B cell (primary cell): ENCODE results near the gene THSD4. TPM values are rescaled to one million over a fixed set of nuclear protein-coding genes. Genes with fewer than 3 reads are reported as not detected.

Experiments used
- ATAC-seq: fragments of 200-7000 bp; cut with Tn5 transposase; one replicate; pipeline ENCODE4 v1.10.0; 2021; ENCODE audit warnings: low read depth, mild to moderate bottlenecking, moderate number of reproducible peaks, moderate library complexity
- CTCF ChIA-PET: fragments of 350-600 bp; sonication (Branson Sonifier 250); formaldehyde crosslinking; loops from one replicate; lab custom pipeline; 2021; ENCODE audit warnings: antibody characterized with exemption, inconsistent platforms; lab: Charles Lee
- POLR2A ChIA-PET: fragments of 350-600 bp; sonication (Branson Sonifier 250); formaldehyde crosslinking; loops from one replicate; lab custom pipeline; 2021; ENCODE audit warnings: antibody characterized with exemption; lab: Charles Lee
- DNase-seq: peaks from one replicate; pipeline ENCODE4 v3.0.0; 2013
- H2AFZ ChIP-seq: 2 replicates; pipeline ENCODE4 v1.6.1; 2012; ENCODE audit warnings: mild to moderate bottlenecking, low read depth, low read length; ENCODE audit not compliant: insufficient read depth, poor library complexity, severe bottlenecking
- H3K27ac ChIP-seq, 2 donors: 1 replicate in 1 of 2; 2 replicates in 1 of 2; pipeline ENCODE4 v1.5.1; 2012 to 2013; ENCODE audit warnings: low read length in 2 of 2, mild to moderate bottlenecking in 2 of 2, moderate library complexity in 1 of 2
- H3K27me3 ChIP-seq, 4 experiments: fragments of 200-600 bp in 1 of 4; sonication (generic) in 1 of 4; replicated peaks in 1 of 4; 1 replicate in 2 of 4; 2 replicates in 2 of 4; pipeline versions ENCODE4 v1.6.1 to v1.7.0; 2013 to 2016; ENCODE audit warnings: low read length in 3 of 4, mild to moderate bottlenecking in 2 of 4, mixed read lengths in 1 of 4, moderate library complexity in 1 of 4; ENCODE audit not compliant: insufficient read depth in 4 of 4, control insufficient read depth in 3 of 4; ENCODE audit errors: control extremely low read depth in 1 of 4
- H3K36me3 ChIP-seq, 2 experiments: replicated peaks in 1 of 2; 1 replicate in 1 of 2; 2 replicates in 1 of 2; pipeline versions ENCODE4 v1.6.1 to v1.7.1; 2013; ENCODE audit warnings: low read length in 1 of 2; ENCODE audit not compliant: insufficient read depth in 2 of 2, control insufficient read depth in 1 of 2; ENCODE audit errors: control extremely low read depth in 1 of 2, extremely low read depth in 1 of 2
- H3K4me1 ChIP-seq, 2 donors: fragments of 200-600 bp in 1 of 2; sonication (generic) in 1 of 2; 1 replicate in 1 of 2; 2 replicates in 1 of 2; pipeline versions ENCODE4 v1.5.1 to v1.6.1; 2013 to 2017; ENCODE audit warnings: low read length in 2 of 2; ENCODE audit not compliant: control insufficient read depth in 2 of 2, insufficient read depth in 2 of 2
- H3K4me2 ChIP-seq: replicated peaks from 2 replicates; pipeline ENCODE3; 2012; ENCODE audit warnings: mild to moderate bottlenecking, low read depth, low read length; ENCODE audit not compliant: poor library complexity, severe bottlenecking
- H3K4me3 ChIP-seq, 5 experiments: fragments of 200-600 bp in 1 of 5; sonication (generic) in 1 of 5; 1 replicate in 3 of 5; 2 replicates in 2 of 5; pipeline versions ENCODE4 v1.5.1 to v1.7.0; 2011 to 2016; ENCODE audit warnings: low read length in 4 of 5, mild to moderate bottlenecking in 4 of 5, low read depth in 2 of 5, control low read depth in 1 of 5, moderate library complexity in 1 of 5; ENCODE audit not compliant: insufficient read depth in 1 of 5; ENCODE audit errors: control extremely low read depth in 1 of 5, extremely low read depth in 1 of 5
- H3K79me2 ChIP-seq: fragments of 200-600 bp; sonication (generic); one replicate; pipeline ENCODE4 v1.6.0; 2016; ENCODE audit warnings: low read length; ENCODE audit not compliant: control insufficient read depth, insufficient read depth
- H3K9ac ChIP-seq: fragments of 200-600 bp; sonication (generic); 2 replicates; pipeline ENCODE4 v1.6.1; 2017; ENCODE audit warnings: mild to moderate bottlenecking, low read length, moderate library complexity
- H3K9me3 ChIP-seq, 3 donors: one replicate each; pipeline versions ENCODE4 v1.6.1 to v1.7.1; 2013; ENCODE audit warnings: low read length in 2 of 3; ENCODE audit not compliant: control insufficient read depth in 2 of 3, insufficient read depth in 1 of 3; ENCODE audit errors: control extremely low read depth in 1 of 3
- H4K20me1 ChIP-seq: 2 replicates; pipeline ENCODE4 v1.6.0; 2012; ENCODE audit warnings: mild to moderate bottlenecking, low read length; ENCODE audit not compliant: insufficient read depth, control insufficient read depth, poor library complexity, severe bottlenecking
- H3K27ac Mint-ChIP-seq: one replicate; pipeline ENCODE4 v1.8.0; 2021; ENCODE audit warnings: mixed read lengths
- H3K27me3 Mint-ChIP-seq: one replicate; pipeline ENCODE4 v1.8.0; 2021; ENCODE audit warnings: mixed read lengths
- H3K4me1 Mint-ChIP-seq: one replicate; pipeline ENCODE4 v1.8.0; 2021; ENCODE audit warnings: mixed read lengths
- H3K4me3 Mint-ChIP-seq: one replicate; pipeline ENCODE4 v1.8.0; 2021; ENCODE audit warnings: mixed read lengths
- H3K9me3 Mint-ChIP-seq: one replicate; pipeline ENCODE4 v1.8.0; 2022; ENCODE audit warnings: mixed read lengths; ENCODE audit not compliant: insufficient read depth
- CTCF ChIP-seq: fragments of 200-600 bp; IDR thresholded peaks from one replicate; pipeline ENCODE4 v1.8.0; 2022; ENCODE audit warnings: antibody characterized with exemption, mild to moderate bottlenecking
- EZH2 ChIP-seq: IDR thresholded peaks from 2 replicates; pipeline ENCODE4 v1.6.1; 2012; ENCODE audit warnings: borderline replicate concordance, low read depth, mild to moderate bottlenecking, moderate library complexity, low read length; ENCODE audit not compliant: insufficient read depth, poor library complexity, severe bottlenecking
- WGBS: methylation state at CpG from one replicate; pipeline ENCODE4 v1.1.5; 2013; ENCODE audit warnings: missing lambda C conversion rate; ENCODE audit not compliant: insufficient coverage; 5-methylcytosine and 5-hydroxymethylcytosine counted together
- intact Hi-C: fragments of 100-400 bp; cut with micrococcal nuclease; formaldehyde crosslinking; loops from one replicate; pipeline ENCODE4 v1.10.0; 2022
- polyA plus RNA-seq: library from polyadenylated mRNA; depleted of rRNA; stranded (reverse); fragments of >200 nt; gene quantifications from 2 replicates; pipeline ENCODE4 v1.2.3, GENCODE V29; 2012
- total RNA-seq, 2 donors: library from RNA; stranded (reverse); fragments of 120-200 nt in 1 of 2; gene quantifications; 1 replicate in 1 of 2; 2 replicates in 1 of 2; pipeline versions ENCODE4 v1.2.3 to v1.2.4, GENCODE V29; 2013 to 2022

The THSD4 gene
- total and polyA plus RNA-seq, 2 donors (not counting 1 experiment from before 2014, with no cell fraction given), result not detected

GRCh38 chr15:71250936-71251583 is 135.8 kb downstream of the THSD4 start:
- intact Hi-C loops, result no loop called here
- Mint-ChIP-seq H3K27ac (no peak overlapping the region), H3K27me3 (no peaks in the 10 kb centered on the region), H3K9me3 (no peaks in the 10 kb centered on the region), H3K4me3 (no peak overlapping the region), H3K4me1 (no peaks in the 10 kb centered on the region)
- DNase-seq, result no peak
- no peaks in the 10 kb centered on the region for H3K79me2 ChIP-seq
- no peak overlapping the region for H2AFZ ChIP-seq
- no peak for ATAC-seq
- H3K27ac ChIP-seq, result no peak overlapping the region
- no peaks in the 10 kb centered on the region for H3K27me3 ChIP-seq
- H4K20me1 ChIP-seq, result no peaks in the 10 kb centered on the region
- CTCF ChIA-PET, result no interaction called here
- POLR2A ChIA-PET, result no interaction called here
- no peak for TF ChIP-seq CTCF
- no peak for TF ChIP-seq EZH2
- H3K4me2 ChIP-seq, result no peak overlapping the region
- no peak overlapping the region for H3K4me3 ChIP-seq
- no peaks in the 10 kb centered on the region for H3K4me1 ChIP-seq
- WGBS, result no CpG with 5 or more reads among the region's 2 CpGs
- no peaks in the 10 kb centered on the region for H3K9me3 ChIP-seq
- no peak overlapping the region for H3K9ac ChIP-seq
- H3K36me3 ChIP-seq, result no peaks in the 10 kb centered on the region

- H3K27ac Mint-ChIP-seq, result no peak overlapping the region
- no peak overlapping the region for H3K4me2 ChIP-seq
- CTCF ChIA-PET, result no interaction called here
- H3K27me3 ChIP-seq, result no peaks in the 10 kb centered on the region
- no peak overlapping the region for H3K4me3 Mint-ChIP-seq
- H2AFZ ChIP-seq, result no peak overlapping the region
- H3K27me3 Mint-ChIP-seq, result peaks cover 2% of the 10 kb centered on the region
- H3K4me3 ChIP-seq, result no peak overlapping the region
- H3K4me1 ChIP-seq, result no peaks in the 10 kb centered on the region
- POLR2A ChIA-PET, result no interaction called here
- no peaks in the 10 kb centered on the region for H3K4me1 Mint-ChIP-seq
- 100% methylated on average over 2 of the region's 4 CpGs for WGBS
- TF ChIP-seq EZH2 (no peak), CTCF (no peak)
- no peak overlapping the region for H3K9ac ChIP-seq
- no peak overlapping the region for H3K27ac ChIP-seq
- DNase-seq (no peak), ATAC-seq (no peak)
- no peaks in the 10 kb centered on the region for H3K36me3 ChIP-seq
- no peaks in the 10 kb centered on the region for H3K9me3 ChIP-seq
- H3K9me3 Mint-ChIP-seq, result no peaks in the 10 kb centered on the region
- no peaks in the 10 kb centered on the region for H3K79me2 ChIP-seq
- no peaks in the 10 kb centered on the region for H4K20me1 ChIP-seq
- intact Hi-C loops, result no loop called here
These were observed 136.3 kb downstream of the THSD4 start for GRCh38 chr15:71251584-71252043.
